Lower lobe of right lung (tissue), 2 donors: ENCODE results near the gene LCORL. TPM values are rescaled to one million over a fixed set of nuclear protein-coding genes. Genes with fewer than 3 reads are reported as not detected.

ENCODE experiments used
- ATAC-seq, 2 donors: fragments of 200-7000 bp; cut with Tn5 transposase; one replicate each; pipeline ENCODE4 v1.9.1; 2020 to 2022; ENCODE audit warnings: mild to moderate bottlenecking in 2 of 2, moderate library complexity in 2 of 2
- DNase-seq: peaks from one replicate; pipeline ENCODE4 v3.0.0-alpha.2; 2020
- H3K27ac ChIP-seq: fragments of 200-600 bp; one replicate; pipeline ENCODE4 v1.8.0; 2022
- H3K27me3 ChIP-seq: fragments of 200-600 bp; one replicate; pipeline ENCODE4 v1.8.0; 2022; ENCODE audit warnings: low read depth
- H3K36me3 ChIP-seq: fragments of 200-600 bp; one replicate; pipeline ENCODE4 v1.8.0; 2022; ENCODE audit warnings: mild to moderate bottlenecking
- H3K4me1 ChIP-seq: fragments of 200-600 bp; one replicate; pipeline ENCODE4 v1.8.0; 2022
- H3K4me3 ChIP-seq: fragments of 200-600 bp; one replicate; pipeline ENCODE4 v1.8.0; 2022; ENCODE audit warnings: mild to moderate bottlenecking
- H3K9me3 ChIP-seq: fragments of 200-600 bp; one replicate; pipeline ENCODE4 v1.8.0; 2022
- intact Hi-C: fragments of 100-400 bp; cut with DNase I; formaldehyde crosslinking; loops from one replicate; pipeline ENCODE4 v1.11.0; 2022
- long read RNA-seq: library from polyadenylated mRNA; unstranded; transcript quantifications from one replicate; pipeline ENCODE4 v2.0.0, GENCODE V29; 2021
- total RNA-seq: library from RNA; stranded (reverse); fragmentation: NEBNext Ultra II Directional; extraction: Animal tissue kit (Norgen Biotek cat#: 25700); gene quantifications from one replicate; pipeline ENCODE4 v1.2.1, GENCODE V29; 2021
- TF ChIP-seq, protein P1 (sequence below): fragments of 200-600 bp; IDR thresholded peaks from one replicate; pipeline ENCODE4 v1.8.0; 2022; ENCODE audit warnings: antibody characterized with exemption, mild to moderate bottlenecking
- donor health status: DM: no; HTN: yes; CAD: no; lungs with severe emphysema.

LCORL gene
- total RNA-seq = 13.6 TPM
- long read RNA-seq, full-length matches to known transcripts = 8 of 14 reads
- long read RNA-seq, partial matches to known transcripts = 1 of 14 reads
- long read RNA-seq, other reads (novel, unspliced or antisense) = 5 of 14 reads

DNA sequence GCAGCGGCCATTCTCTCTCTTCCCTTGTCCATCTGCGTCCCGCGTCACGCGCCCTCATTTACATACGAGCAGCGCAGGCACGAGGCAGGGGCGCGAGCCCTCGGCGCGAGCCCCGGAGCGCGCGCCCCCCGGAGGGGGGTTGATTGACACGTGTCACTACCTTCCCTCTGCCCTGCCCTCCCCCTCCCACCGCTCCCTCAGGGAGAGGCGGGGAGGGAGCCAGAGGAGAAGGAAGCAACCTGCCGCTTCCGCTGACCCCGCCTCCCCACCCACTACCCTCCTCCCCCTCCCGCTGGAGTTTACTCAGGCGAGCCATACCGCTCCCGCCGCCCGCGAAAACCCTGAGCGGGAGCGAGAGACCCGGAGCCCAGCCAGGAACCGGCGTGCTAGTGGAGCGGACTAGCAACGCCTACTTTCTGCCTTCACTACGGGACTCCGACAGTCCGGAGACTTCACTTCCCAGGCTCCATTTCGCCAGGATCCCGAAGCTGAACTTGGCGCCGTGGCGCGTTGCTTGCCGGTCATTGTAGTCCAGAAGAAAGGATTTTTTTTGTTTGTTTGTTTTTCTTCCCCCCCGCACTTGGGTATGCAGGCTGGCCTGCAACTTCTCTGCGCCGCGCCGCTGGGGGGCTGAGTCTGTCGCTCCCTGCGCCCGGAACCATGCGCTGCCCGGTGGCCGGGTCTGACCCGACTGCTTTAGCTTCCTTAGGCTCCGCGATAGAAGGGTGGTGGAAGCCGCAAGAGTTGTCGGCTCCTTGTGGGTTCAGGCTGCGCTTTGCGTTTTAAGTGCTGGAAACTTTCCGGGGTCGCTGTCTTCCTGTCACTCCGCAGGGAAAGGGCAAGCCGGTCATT, at the start of gene LCORL:
LCORL (minus strand) TSS at position 36 of the 852 bp plus-strand sequence; CDS start at position 32, 4 bp downstream.
- TF ChIP-seq, protein P1, sequence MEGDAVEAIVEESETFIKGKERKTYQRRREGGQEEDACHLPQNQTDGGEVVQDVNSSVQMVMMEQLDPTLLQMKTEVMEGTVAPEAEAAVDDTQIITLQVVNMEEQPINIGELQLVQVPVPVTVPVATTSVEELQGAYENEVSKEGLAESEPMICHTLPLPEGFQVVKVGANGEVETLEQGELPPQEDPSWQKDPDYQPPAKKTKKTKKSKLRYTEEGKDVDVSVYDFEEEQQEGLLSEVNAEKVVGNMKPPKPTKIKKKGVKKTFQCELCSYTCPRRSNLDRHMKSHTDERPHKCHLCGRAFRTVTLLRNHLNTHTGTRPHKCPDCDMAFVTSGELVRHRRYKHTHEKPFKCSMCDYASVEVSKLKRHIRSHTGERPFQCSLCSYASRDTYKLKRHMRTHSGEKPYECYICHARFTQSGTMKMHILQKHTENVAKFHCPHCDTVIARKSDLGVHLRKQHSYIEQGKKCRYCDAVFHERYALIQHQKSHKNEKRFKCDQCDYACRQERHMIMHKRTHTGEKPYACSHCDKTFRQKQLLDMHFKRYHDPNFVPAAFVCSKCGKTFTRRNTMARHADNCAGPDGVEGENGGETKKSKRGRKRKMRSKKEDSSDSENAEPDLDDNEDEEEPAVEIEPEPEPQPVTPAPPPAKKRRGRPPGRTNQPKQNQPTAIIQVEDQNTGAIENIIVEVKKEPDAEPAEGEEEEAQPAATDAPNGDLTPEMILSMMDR = peak; percentile 22
- H3K27ac ChIP-seq = peak within 1 kb of the TSS; percentile 90
- no peaks in the 10 kb centered on the region for H3K36me3 ChIP-seq
- DNase-seq (peak; percentile 97), ATAC-seq (peak; percentile 95 to 96)
- no peaks in the 10 kb centered on the region for H3K9me3 ChIP-seq
- peak within 1 kb of the TSS; percentile 88 for H3K4me3 ChIP-seq
- no peaks in the 10 kb centered on the region for H3K27me3 ChIP-seq
- H3K4me1 ChIP-seq = peaks cover 14% of the 10 kb centered on the region
- intact Hi-C loops = no loop called here

DNA sequence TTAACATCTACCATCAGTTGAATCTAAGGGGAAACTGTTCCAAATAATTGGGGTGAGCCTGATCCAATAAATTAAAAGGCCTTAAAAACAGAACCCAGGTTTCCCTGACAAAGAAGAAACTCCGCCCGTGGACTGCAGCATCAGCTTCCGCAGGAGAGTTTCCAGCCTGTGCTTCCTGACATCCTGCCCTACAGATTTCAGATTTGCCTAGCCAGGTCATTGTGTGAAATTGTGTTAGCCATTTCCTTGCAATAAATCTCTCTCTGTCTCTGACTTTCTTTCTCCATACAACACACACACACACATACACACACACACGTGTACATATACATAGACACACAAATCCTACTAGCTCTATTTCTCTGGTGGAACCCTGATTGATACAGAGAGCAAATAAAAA, 48.3 kb upstream of the LCORL start:
- no peak overlapping the region for H3K27ac ChIP-seq
- no peak overlapping the region for H3K4me3 ChIP-seq
- no peaks in the 10 kb centered on the region for H3K36me3 ChIP-seq
- H3K4me1 ChIP-seq = no peaks in the 10 kb centered on the region
- ATAC-seq = no peak
- TF ChIP-seq, protein P1 = no peak
- H3K27me3 ChIP-seq = no peaks in the 10 kb centered on the region
- DNase-seq = no peak
- intact Hi-C loops = no loop called here
- H3K9me3 ChIP-seq = no peaks in the 10 kb centered on the region

DNA sequence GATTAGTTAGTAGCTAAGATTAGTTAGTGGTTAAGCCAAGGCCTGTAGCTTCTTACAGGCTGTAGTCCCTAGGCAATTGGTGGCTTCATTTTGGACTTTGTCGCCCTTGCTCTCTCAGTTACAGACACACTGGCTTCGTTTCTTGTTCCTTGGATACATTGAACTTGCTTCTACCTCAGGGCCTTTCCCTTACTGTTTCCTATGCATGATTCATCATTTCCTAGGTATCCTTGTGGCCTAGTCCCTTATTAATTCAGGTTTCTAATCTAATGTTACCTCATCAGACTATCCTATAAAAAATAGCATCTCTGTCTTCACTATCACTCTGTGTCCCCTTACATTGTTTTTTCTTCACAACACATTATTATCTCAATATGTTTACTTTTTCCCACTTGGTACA, 45.5 kb upstream of the LCORL start:
- peaks cover 10% of the 10 kb centered on the region for H3K9me3 ChIP-seq
- DNase-seq = no peak
- no peak overlapping the region for H3K27ac ChIP-seq
- H3K4me1 ChIP-seq = no peaks in the 10 kb centered on the region
- ATAC-seq = no peak
- TF ChIP-seq, protein P1 = no peak
- intact Hi-C loops = no loop called here
- no peak overlapping the region for H3K4me3 ChIP-seq
- H3K27me3 ChIP-seq = no peaks in the 10 kb centered on the region
- H3K36me3 ChIP-seq = no peaks in the 10 kb centered on the region

DNA sequence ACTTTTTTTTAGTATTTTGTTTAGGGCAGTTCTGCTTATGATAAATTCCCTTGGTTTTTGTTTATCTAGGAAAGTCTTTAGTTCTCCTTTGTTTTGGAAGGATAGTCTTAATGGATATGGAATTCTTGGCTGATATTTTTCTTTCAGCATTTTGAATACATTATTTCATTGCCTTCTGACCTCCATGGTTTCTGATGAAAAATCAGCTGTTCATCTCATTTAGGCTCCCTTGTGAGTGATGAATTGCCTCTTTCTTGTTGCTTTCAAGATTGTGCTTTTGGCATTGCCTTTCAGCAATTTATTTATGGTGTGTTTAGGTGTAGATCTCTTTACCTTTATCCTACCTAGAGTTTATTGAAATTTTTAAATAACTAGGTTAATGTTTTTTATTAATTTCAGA, 41.5 kb upstream of the LCORL start:
- intact Hi-C loops = no loop called here
- no peaks in the 10 kb centered on the region for H3K36me3 ChIP-seq
- TF ChIP-seq, protein P1 = no peak
- H3K27me3 ChIP-seq = no peaks in the 10 kb centered on the region
- H3K9me3 ChIP-seq = peaks cover 10% of the 10 kb centered on the region
- DNase-seq (no peak), ATAC-seq (no peak)
- H3K4me1 ChIP-seq = no peaks in the 10 kb centered on the region
- no peak overlapping the region for H3K27ac ChIP-seq
- no peak overlapping the region for H3K4me3 ChIP-seq

DNA sequence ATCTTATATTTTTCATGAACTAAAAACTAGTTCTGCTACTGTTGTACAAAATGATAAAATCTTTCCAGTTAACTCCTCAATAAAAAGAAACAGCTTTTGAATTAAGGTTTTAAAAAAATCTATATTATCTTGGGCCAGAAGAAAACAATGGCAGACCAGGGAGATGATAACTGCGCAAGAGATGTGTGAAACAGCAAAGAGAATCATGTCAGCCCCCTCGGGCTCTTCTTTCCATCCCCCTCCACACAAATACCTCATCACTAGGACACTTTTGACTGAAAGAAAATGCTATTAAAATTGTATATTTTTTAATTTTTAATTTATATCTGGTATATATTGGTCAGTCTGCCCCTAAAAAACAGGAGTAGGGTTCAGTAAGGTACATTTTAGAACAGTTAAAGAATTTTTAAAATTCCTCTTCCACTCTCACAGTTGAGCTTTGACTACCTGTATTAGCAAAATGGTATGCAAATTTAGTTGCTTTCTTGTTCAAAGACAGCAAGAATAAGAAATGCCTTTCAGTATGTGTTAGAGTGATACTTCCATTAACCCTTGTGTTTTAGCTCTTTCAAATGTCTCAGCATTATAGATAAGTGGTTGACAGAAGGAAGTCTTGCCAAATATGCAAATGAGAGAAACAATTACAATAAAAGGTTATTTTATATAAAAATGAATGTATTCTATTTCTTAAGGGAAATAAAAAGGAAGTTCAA, 36.4 kb upstream of the LCORL start:
- Histone ChIP-seq H3K36me3 (no peaks in the 10 kb centered on the region), H3K4me1 (no peaks in the 10 kb centered on the region), H3K27me3 (no peaks in the 10 kb centered on the region), H3K4me3 (no peak overlapping the region), H3K9me3 (peaks cover 3% of the 10 kb centered on the region), H3K27ac (no peak overlapping the region)
- intact Hi-C loops = no loop called here
- DNase-seq (no peak), ATAC-seq (no peak)
- TF ChIP-seq, protein P1 = no peak
